Neural progenitor cell (in vitro differentiated cells): ENCODE measurements around the gene PTHLH.

ENCODE experiments used
- EZH2 ChIP-seq: fragments of 200-600 bp; sonication (generic); IDR thresholded peaks from 2 replicates; pipeline ENCODE4 v1.6.1; 2017; ENCODE audit warnings: antibody characterized with exemption, mild to moderate bottlenecking, moderate library complexity
- EZH2phosphoT487 ChIP-seq: fragments of 200-600 bp; sonication (generic); IDR thresholded peaks from 2 replicates; pipeline ENCODE4 v1.6.1; 2017; ENCODE audit warnings: antibody characterized with exemption
- TF ChIP-seq, protein P1 (sequence below): fragments of 200-600 bp; sonication (generic); IDR thresholded peaks from 2 replicates; pipeline ENCODE4 v1.5.1; 2017; ENCODE audit warnings: antibody characterized with exemption, mild to moderate bottlenecking

DNA sequence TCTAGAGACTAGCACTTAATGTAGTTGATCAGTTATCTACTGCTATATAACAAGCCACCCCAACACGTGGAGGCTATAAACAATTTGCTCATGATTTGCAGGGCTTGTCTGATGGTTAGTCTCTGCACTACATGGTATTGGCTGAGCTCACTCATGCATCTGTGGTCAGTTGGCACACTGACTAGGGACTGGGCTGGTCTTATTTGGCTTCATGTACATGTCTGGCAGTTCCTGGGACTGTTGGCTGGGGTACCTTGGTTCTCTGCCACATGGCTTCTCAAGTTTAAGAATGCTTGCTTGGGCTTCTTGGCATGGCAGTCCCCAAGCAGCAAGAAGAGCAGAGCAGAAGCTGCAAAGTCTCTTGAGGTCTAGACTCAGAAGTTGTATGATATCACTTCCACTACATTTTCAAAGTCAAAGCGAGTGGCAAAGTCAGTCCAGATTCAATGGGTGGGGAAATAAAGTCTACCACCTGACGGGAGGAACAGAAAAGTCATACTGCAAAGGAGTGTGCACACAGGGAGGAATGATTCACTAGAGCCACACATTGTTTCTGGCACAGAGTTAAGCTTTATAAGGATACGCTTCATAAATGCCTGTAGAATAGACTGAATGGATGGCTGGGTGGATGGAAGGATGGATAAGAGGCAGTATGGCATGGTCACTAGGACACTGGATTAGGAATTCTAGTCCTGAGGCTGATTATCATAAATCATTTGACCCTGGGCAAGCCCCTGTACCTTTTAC lies 44.8 kb upstream of the PTHLH start:
- no peak for TF ChIP-seq EZH2phosphoT487
- TF ChIP-seq, protein P1, sequence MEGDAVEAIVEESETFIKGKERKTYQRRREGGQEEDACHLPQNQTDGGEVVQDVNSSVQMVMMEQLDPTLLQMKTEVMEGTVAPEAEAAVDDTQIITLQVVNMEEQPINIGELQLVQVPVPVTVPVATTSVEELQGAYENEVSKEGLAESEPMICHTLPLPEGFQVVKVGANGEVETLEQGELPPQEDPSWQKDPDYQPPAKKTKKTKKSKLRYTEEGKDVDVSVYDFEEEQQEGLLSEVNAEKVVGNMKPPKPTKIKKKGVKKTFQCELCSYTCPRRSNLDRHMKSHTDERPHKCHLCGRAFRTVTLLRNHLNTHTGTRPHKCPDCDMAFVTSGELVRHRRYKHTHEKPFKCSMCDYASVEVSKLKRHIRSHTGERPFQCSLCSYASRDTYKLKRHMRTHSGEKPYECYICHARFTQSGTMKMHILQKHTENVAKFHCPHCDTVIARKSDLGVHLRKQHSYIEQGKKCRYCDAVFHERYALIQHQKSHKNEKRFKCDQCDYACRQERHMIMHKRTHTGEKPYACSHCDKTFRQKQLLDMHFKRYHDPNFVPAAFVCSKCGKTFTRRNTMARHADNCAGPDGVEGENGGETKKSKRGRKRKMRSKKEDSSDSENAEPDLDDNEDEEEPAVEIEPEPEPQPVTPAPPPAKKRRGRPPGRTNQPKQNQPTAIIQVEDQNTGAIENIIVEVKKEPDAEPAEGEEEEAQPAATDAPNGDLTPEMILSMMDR = no peak
- TF ChIP-seq EZH2 = no peak
